ENCODE measurements around the gene LYRM4.

Gene LYRM4

GRCh38 chr6:5076931-5077330 is 183.8 kb downstream of the LYRM4 start:
- Histone ChIP-seq H3K27ac (ENCODE audit: low read depth, low read length) (no peak overlapping the region), H3K79me1 (ENCODE audit: low read length) (peaks cover 5% of the 10 kb centered on the region), H3K14ac (ENCODE audit: low read length) (no peak overlapping the region), H3K79me2 (ENCODE audit: control insufficient read depth, insufficient read depth, low read length, poor library complexity) (no peaks in the 10 kb centered on the region), H3K4me2 (ENCODE audit: low read length) (no peak overlapping the region), H4K91ac (ENCODE audit: low read depth, low read length) (no peak overlapping the region), H3K18ac (ENCODE audit: low read length) (no peak overlapping the region), H2AFZ (ENCODE audit: insufficient read depth, low read length, poor library complexity) (no peak overlapping the region), H3K9ac (ENCODE audit: low read length) (no peak overlapping the region), H3K4me3 (ENCODE audit: low read depth, low read length) (no peak overlapping the region), H3K4me1 (ENCODE audit: control insufficient read depth in 1 of 2, insufficient read depth in 2 of 2, low read length in 2 of 2) (peaks cover 7 to 8% of the 10 kb centered on the region in 2 experiments), H2BK5ac (ENCODE audit: low read depth, low read length, poor library complexity) (no peak overlapping the region), H4K8ac (ENCODE audit: low read depth, low read length) (no peak overlapping the region), H3K9me3 (ENCODE audit: insufficient read depth, low read depth, low read length) (no peaks in the 10 kb centered on the region), H2BK120ac (ENCODE audit: insufficient read depth, low read length, poor library complexity) (no peak overlapping the region), H2AK5ac (ENCODE audit: low read length) (no peak overlapping the region), H4K12ac (ENCODE audit: low read depth, low read length) (no peak overlapping the region), H3K23ac (ENCODE audit: low read length) (no peak overlapping the region), H2BK12ac (ENCODE audit: low read length) (no peak overlapping the region), H3K27me3 (ENCODE audit: insufficient read depth, low read length) (no peaks in the 10 kb centered on the region), H3K36me3 (ENCODE audit: control insufficient read depth in 1 of 2, insufficient read depth in 2 of 2, low read length in 2 of 2) (no peaks in the 10 kb centered on the region), H3K4ac (ENCODE audit: low read depth, low read length) (no peak overlapping the region)
- WGBS (ENCODE audit: extremely low coverage, insufficient coverage, insufficient read length): no CpG with 5 or more reads among the region's 11 CpGs
- no peak for DNase-seq

GRCh38 chr6:5073992-5074391 is 186.8 kb downstream of the LYRM4 start:
- H4K91ac ChIP-seq (ENCODE audit: low read depth, low read length): no peak overlapping the region
- WGBS (ENCODE audit: extremely low coverage, insufficient coverage, insufficient read length): no CpG with 5 or more reads among the region's 3 CpGs

GRCh38 chr6:5072440-5072839 is 188.3 kb downstream of the LYRM4 start:
- Histone ChIP-seq H2AFZ (ENCODE audit: insufficient read depth, low read length, poor library complexity) (no peak overlapping the region), H3K4ac (ENCODE audit: low read depth, low read length) (no peak overlapping the region), H3K4me1 (ENCODE audit: control insufficient read depth in 1 of 2, insufficient read depth in 2 of 2, low read length in 2 of 2) (no peaks in the 10 kb centered on the region), H3K36me3 (ENCODE audit: control insufficient read depth in 1 of 2, insufficient read depth in 2 of 2, low read length in 2 of 2) (no peaks in the 10 kb centered on the region), H2AK5ac (ENCODE audit: low read length) (no peak overlapping the region), H3K79me1 (ENCODE audit: low read length) (no peaks in the 10 kb centered on the region), H3K9ac (ENCODE audit: low read length) (no peak overlapping the region), H3K9me3 (ENCODE audit: insufficient read depth, low read depth, low read length) (peaks cover 1% of the 10 kb centered on the region), H4K91ac (ENCODE audit: low read depth, low read length) (no peak overlapping the region), H2BK12ac (ENCODE audit: low read length) (no peak overlapping the region), H3K27ac (ENCODE audit: low read depth, low read length) (no peak overlapping the region), H3K18ac (ENCODE audit: low read length) (no peak overlapping the region), H3K79me2 (ENCODE audit: control insufficient read depth, insufficient read depth, low read length, poor library complexity) (no peaks in the 10 kb centered on the region), H4K8ac (ENCODE audit: low read depth, low read length) (no peak overlapping the region), H2BK120ac (ENCODE audit: insufficient read depth, low read length, poor library complexity) (no peak overlapping the region), H3K14ac (ENCODE audit: low read length) (no peak overlapping the region), H2BK5ac (ENCODE audit: low read depth, low read length, poor library complexity) (no peak overlapping the region), H4K12ac (ENCODE audit: low read depth, low read length) (no peak overlapping the region), H3K27me3 (ENCODE audit: insufficient read depth, low read length) (no peaks in the 10 kb centered on the region), H3K23ac (ENCODE audit: low read length) (no peak overlapping the region), H3K4me2 (ENCODE audit: low read length) (no peak overlapping the region), H3K4me3 (ENCODE audit: low read depth, low read length) (no peak overlapping the region)
- no CpG with 5 or more reads among the region's 7 CpGs for WGBS (ENCODE audit: extremely low coverage, insufficient coverage, insufficient read length)
- DNase-seq: no peak

More at GRCh38 chr6:5073992-5074391, 186.8 kb downstream of the LYRM4 start:
- H2AFZ ChIP-seq (ENCODE audit: insufficient read depth, low read length, poor library complexity): no peak overlapping the region
- H3K79me2 ChIP-seq (ENCODE audit: control insufficient read depth, insufficient read depth, low read length, poor library complexity): no peaks in the 10 kb centered on the region
- H3K23ac ChIP-seq (ENCODE audit: low read length): no peak overlapping the region
- no peak overlapping the region for H2BK120ac ChIP-seq (ENCODE audit: insufficient read depth, low read length, poor library complexity)
- no peaks in the 10 kb centered on the region for H3K79me1 ChIP-seq (ENCODE audit: low read length)
- H3K18ac ChIP-seq (ENCODE audit: low read length): no peak overlapping the region
- H2BK5ac ChIP-seq (ENCODE audit: low read depth, low read length, poor library complexity): no peak overlapping the region
- peaks cover 1% of the 10 kb centered on the region for H3K9me3 ChIP-seq (ENCODE audit: insufficient read depth, low read depth, low read length)
- no peak overlapping the region for H3K14ac ChIP-seq (ENCODE audit: low read length)
- no peak overlapping the region for H3K27ac ChIP-seq (ENCODE audit: low read depth, low read length)
- no peak overlapping the region for H3K4me2 ChIP-seq (ENCODE audit: low read length)
- H3K4me1 ChIP-seq (ENCODE audit: control insufficient read depth in 1 of 2, insufficient read depth in 2 of 2, low read length in 2 of 2): no peaks in the 10 kb centered on the region
- no peaks in the 10 kb centered on the region for H3K36me3 ChIP-seq (ENCODE audit: control insufficient read depth in 1 of 2, insufficient read depth in 2 of 2, low read length in 2 of 2)
- H4K12ac ChIP-seq (ENCODE audit: low read depth, low read length): no peak overlapping the region
- H3K4me3 ChIP-seq (ENCODE audit: low read depth, low read length): no peak overlapping the region
- H3K4ac ChIP-seq (ENCODE audit: low read depth, low read length): no peak overlapping the region
- no peak overlapping the region for H4K8ac ChIP-seq (ENCODE audit: low read depth, low read length)
- no peak overlapping the region for H2AK5ac ChIP-seq (ENCODE audit: low read length)
- no peak overlapping the region for H2BK12ac ChIP-seq (ENCODE audit: low read length)
- no peak for DNase-seq
- no peak overlapping the region for H3K9ac ChIP-seq (ENCODE audit: low read length)
- no peaks in the 10 kb centered on the region for H3K27me3 ChIP-seq (ENCODE audit: insufficient read depth, low read length)

GRCh38 chr6:5071216-5071615 is 189.5 kb downstream of the LYRM4 start:
- DNase-seq: no peak
- no peak overlapping the region for H3K27ac ChIP-seq (ENCODE audit: low read depth, low read length)
- no peak overlapping the region for H2AK5ac ChIP-seq (ENCODE audit: low read length)
- H3K9me3 ChIP-seq (ENCODE audit: insufficient read depth, low read depth, low read length): peaks cover 1% of the 10 kb centered on the region
- H3K4me2 ChIP-seq (ENCODE audit: low read length): no peak overlapping the region
- H3K4ac ChIP-seq (ENCODE audit: low read depth, low read length): no peak overlapping the region
- no peaks in the 10 kb centered on the region for H3K27me3 ChIP-seq (ENCODE audit: insufficient read depth, low read length)
- H3K14ac ChIP-seq (ENCODE audit: low read length): no peak overlapping the region
- H2BK5ac ChIP-seq (ENCODE audit: low read depth, low read length, poor library complexity): no peak overlapping the region
- no peak overlapping the region for H4K8ac ChIP-seq (ENCODE audit: low read depth, low read length)
- H2AFZ ChIP-seq (ENCODE audit: insufficient read depth, low read length, poor library complexity): no peak overlapping the region
- no peak overlapping the region for H3K4me3 ChIP-seq (ENCODE audit: low read depth, low read length)
- no peak overlapping the region for H4K91ac ChIP-seq (ENCODE audit: low read depth, low read length)
- H3K79me2 ChIP-seq (ENCODE audit: control insufficient read depth, insufficient read depth, low read length, poor library complexity): no peaks in the 10 kb centered on the region
- no peaks in the 10 kb centered on the region for H3K4me1 ChIP-seq (ENCODE audit: control insufficient read depth in 1 of 2, insufficient read depth in 2 of 2, low read length in 2 of 2)
- no peak overlapping the region for H2BK12ac ChIP-seq (ENCODE audit: low read length)
- no CpG with 5 or more reads among the region's 2 CpGs for WGBS (ENCODE audit: extremely low coverage, insufficient coverage, insufficient read length)
- no peaks in the 10 kb centered on the region for H3K36me3 ChIP-seq (ENCODE audit: control insufficient read depth in 1 of 2, insufficient read depth in 2 of 2, low read length in 2 of 2)
- no peak overlapping the region for H2BK120ac ChIP-seq (ENCODE audit: insufficient read depth, low read length, poor library complexity)
- no peaks in the 10 kb centered on the region for H3K79me1 ChIP-seq (ENCODE audit: low read length)
- no peak overlapping the region for H3K23ac ChIP-seq (ENCODE audit: low read length)
- H3K9ac ChIP-seq (ENCODE audit: low read length): no peak overlapping the region
- no peak overlapping the region for H4K12ac ChIP-seq (ENCODE audit: low read depth, low read length)
- no peak overlapping the region for H3K18ac ChIP-seq (ENCODE audit: low read length)

Data from trophoblast cell (in vitro differentiated cells and primary cell).